Stimulated activated CD8-positive, alpha-beta memory T cell treated with anti-CD3 and anti-CD28 coated beads, Interleukin-4, amount 100 ng/mL, for 1 hour (primary cell): ENCODE results near the gene U2SURP.

Experiments
- DNase-seq, 2 donors: peaks; one replicate each; pipeline ENCODE4 v3.0.0-alpha.2; 2020; ENCODE audit warnings: low read depth in 2 of 2, low spot score in 1 of 2

U2SURP gene

DNA sequence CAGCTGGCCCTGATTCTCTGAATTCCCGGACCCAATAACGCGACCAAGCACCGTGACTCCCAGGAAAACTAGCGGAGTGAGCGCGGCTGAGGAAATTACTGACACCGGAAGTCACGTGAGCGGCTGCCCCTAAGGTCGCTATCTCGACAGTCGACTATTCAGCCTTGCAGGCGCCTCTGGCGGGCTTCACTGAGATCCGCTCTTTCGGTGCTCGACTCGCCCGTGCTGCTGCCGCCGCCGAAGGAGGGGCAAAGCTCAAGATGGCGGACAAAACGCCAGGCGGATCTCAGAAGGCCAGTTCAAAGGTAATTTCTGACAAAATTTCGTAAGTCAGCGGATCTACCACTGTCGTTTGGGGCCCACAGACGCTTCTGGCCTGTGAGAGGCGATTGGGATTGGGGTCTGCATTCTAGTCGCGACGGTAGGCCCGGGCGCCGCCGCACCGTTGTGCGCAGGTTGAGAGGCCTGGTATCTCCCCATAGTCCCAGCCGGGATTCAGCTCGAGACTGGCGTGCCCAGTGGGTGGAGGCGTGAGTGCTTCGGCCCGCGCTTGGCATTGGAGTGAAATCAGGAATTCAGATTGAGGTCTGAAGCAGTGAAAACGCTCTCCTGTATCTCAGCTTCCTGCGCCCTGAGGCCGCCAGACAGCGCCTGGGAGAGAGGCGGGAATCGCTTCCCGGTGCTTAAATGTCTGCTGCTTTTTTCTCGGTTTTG lies at the start of gene U2SURP:
Gene U2SURP (plus strand): TSS at position 202 of the 714 bp plus-strand sequence. CDS start 59 bp downstream, at position 261.
- DNase-seq = peak; percentile 70 to 78

DNA sequence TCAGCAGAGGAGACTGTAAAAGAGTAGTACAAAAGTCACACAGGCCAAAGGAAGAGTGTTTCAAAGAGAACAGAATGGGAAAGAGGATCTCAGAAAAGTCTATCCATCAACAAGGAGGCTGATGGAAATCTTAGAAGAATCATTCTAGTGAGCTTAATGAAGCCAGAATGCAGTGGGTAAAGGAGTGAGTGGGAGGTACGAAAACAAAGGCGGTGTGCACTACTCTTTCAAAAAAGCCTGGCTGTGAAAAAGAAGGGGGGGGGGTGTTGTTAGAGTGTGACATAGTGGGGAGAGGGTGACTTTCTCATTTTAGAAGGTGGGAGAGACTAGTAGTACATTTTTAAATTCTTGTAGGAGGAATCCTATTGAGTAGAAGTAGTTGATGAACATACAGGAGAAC lies 49.6 kb upstream of the U2SURP start:
- DNase-seq = no peak

DNA sequence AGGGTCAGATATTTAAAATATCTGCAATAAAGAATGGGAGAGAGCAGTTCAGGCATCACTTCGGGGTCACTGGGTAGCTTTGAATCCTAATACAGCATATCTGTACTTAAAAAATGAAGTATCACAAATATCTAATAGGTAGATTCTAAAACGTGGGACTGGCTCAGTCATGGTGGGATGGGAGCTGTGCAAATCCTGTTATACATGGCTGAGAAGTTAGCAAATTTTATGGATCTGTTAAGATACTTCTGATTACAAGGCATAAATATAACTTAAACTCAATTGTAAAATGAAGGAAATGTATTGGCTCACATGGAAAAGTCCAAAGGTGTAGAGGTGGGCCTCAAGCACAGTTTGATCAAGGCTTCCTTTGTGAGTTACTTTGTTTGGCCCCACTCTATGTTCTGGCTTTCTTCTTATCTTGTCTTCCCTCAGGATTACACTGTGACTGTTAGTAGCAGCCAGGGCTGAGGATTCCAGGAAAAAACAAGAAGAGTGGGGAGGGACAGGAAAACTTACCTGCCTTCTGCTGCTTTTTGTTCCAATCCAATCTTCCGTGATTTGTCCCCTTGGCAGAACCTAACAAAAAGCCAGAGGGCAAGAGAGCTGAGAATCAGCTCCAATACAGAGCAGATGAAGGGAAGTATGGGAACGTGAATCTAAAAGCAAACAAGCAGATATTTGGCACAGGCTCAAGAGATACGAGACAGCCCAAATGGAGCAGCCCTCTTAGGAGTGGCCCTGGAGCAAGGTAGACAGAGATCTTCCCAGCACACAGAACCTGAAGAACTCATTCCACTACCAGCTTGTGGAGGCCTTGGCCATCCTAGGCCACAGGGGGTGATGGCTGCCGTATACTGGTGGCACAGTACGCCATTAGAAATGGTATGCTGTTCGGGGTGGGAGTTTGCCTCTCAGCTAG lies 48.8 kb upstream of the U2SURP start:
- DNase-seq = no peak

DNA sequence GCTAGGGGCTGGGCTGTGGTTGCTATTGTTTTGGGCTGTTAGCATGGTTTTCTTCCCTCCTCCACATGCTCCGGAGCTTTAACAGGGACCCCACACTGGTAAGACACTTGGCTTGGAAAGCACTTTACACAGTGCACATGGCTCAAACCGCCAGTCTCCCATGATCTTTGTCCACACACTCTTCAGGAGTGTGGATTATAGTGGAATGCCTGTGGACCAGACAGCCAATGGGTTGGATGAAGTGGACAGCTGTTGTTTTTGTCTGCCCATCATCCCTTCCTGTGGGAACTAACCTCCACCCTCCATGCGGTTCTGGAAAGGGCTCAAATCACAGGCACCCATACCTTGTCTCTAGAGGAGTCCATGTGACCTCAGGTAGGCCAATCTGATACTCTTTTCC lies 47.9 kb upstream of the U2SURP start:
- DNase-seq = no peak

DNA sequence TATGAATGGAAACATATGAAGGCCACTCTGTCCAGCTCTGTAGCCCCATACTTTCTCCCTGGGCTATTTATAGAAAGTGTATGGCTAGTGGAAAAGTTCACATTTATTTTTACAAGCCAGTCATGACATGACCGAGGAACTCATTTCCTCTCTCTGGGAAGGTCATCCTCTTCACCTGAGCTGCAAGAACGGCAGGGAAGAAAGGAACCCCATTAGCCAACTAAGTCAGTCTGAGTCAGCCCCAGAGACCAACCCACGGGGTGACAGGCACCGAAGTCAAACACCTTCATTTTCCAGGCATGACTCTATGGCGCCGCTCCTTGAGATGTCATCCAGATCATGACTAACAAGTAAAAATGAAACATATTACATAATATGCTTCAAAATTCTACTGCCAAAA lies 42.7 kb upstream of the U2SURP start:
- no peak for DNase-seq

DNA sequence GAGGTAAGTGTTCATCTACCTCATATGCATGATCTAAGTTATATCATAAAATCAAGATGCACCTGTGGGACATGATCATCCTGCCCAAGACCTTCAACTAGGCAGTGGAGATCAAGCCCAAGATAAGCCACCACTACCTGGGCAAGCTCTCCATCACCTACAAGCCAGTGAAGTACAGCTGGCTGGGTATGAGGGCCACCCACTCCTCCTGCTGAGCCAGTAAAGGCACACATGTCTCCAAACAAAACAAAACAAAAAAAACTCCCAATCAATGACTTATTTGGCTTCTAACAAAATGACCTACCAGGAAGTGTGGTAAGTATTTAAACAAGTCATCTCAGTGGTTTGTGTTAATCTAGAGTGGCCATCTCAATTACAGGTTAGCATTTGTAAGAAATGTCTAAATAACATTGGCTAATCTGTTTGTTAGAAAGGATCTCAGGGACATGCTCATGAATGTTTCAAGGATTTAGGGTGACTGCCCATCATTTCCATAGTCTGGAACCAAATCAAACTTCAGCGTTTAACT lies 41.0 kb upstream of the U2SURP start:
- no peak for DNase-seq

DNA sequence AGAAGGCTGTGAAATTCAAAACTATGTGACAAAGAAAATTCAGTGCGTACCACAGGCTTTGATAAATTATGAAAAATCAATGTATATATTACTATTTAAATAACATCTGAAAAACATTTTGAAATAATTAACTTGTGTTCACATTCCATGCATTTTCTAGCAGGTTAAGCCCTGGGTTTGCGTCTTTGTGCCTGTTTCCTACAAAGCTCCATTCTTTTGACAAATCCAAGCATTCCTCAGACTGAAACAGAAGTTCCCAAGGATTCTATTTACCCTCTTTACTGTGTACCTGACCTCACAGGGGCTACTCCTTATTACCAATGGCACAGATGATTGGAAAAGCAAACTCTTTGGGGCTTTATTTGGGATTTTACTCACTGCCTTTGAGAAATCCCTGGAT lies 39.8 kb upstream of the U2SURP start:
- no peak for DNase-seq

DNA sequence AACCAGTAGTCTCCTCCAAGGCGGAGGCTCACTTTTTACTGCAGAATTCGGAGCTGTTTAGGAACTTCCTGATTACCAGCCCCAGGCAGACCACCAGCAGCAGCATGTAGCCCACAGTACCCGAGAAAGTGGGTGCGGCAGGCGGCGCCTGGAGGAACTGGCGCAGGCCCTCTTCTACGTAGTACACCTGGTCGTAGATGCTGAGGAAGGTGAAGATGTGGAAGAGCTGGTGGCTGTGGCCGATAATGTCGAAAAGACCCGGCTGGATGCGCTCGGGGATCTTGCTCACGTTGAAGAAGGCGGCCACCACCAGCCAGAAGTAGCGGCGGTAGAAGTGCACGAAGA lies 39.2 kb upstream of the U2SURP start:
- DNase-seq = no peak

DNA sequence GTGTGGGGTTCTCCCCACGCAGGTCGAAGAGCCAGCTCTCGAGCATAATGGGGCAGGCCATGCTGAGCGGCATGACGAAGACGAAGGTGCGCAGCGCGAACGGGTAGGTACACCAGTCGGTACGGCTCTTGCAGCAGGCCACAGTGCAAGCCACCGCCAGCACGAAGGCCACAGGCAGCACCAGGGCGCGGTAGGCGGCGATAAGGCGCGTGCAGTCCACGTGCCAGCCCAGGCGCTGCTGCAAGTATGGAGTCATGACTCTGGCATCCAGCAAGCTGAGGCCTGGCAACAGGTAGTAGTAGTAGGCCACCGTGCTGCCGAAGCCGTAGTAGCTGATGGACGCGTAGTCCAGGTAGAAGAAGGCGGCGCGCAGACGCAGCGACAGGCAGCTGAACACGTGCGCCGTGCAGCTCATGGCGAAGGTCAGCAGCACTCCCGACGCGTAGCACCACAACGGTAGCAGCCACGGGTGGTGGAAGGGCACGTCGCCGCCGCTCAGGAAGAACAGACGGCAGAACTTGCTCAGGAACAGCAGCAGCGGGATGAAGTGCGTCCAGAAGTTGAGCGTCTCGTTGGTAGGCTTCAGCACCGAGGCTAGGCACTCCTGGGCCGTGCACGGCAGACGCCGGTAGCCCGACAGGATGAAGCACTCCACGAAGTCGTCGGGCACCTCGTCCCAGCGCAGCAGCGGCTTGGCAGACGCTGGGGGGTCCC lies 38.7 kb upstream of the U2SURP start:
- DNase-seq = no peak

DNA sequence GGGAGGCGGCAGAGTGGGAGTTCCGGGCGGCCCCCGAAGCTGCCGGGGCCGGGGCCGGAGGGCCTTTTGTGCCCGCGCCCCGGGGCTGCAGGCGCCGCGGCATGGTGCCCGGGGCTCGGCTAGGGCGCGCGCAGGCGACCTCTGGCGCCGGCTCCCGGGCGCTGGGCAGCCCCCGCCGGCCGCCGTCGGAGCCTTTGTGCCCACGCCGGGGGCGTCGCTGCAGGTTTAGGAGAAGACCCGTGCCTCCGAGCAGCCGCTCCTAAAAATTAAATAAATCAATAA lies 38.2 kb upstream of the U2SURP start:
- DNase-seq = no peak

DNA sequence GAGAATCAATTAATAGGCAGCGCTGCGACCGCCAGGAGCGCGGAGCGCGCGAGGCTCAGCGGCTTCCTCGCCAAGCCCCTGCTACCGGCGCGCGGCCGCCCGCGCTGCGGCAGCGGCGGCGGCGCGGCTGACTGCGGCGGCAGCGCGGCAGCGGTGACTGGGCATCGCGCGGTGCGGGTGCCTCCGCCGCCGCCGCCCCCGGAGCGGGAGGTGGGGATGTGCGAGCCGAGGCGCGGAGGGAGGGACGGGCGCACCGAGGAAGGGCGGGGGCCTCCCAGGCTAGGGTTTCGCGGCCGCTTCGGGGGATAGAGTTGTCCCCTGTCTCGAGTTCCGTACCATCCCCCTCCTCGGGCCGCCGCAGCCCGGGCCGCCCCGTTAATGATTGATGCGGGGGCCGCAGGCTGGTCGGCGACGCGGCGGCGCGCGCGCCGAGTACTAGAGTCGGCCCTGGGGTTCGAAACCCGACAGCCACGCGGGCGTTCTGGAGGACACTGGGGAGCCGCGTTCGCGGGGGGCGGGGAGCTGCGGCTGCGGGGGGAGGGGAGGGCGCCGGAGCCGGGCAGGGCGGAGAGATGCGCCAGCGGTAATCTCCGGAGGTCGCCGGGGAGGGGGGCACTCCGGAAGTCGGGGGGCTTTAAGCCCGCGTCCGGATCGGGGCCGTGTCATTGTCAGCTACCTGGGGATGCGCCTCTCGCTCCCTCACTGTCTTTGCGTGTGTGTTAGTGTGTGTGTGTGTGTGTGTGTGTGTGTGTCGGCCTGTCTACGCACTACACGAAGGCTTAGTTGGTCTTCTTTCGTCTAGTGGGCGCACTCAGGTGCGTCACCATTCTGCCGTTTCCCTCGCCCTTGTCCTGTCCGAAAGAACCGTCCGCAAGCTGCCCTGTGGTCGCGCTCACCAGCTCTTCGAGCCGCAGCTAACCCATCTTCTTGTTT lies 37.6 kb upstream of the U2SURP start, which contains the start of gene PAQR9:
Gene PAQR9 (minus strand): TSS at position 159 of the 933 bp plus-strand sequence. CDS start 338 bp downstream, outside the sequence.
- no peak for DNase-seq

DNA sequence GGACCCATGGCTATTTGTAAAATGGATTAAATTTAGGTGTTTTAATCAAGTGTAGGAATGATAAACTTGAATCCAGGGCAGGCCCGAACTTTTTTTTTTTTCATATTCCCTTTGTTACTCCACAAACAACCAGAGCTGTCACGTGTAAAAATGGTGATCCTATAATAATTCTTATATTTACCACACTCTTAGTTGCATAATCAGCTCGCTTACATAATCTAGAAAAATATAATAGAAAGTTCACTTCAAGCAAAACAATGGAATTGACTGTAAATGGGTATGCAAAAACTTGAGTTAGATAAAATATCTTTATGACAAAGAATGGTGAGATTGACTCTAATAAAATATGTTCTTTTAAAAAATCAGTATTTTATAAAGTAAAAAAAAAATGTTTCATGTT lies 35.8 kb upstream of the U2SURP start:
- no peak for DNase-seq

DNA sequence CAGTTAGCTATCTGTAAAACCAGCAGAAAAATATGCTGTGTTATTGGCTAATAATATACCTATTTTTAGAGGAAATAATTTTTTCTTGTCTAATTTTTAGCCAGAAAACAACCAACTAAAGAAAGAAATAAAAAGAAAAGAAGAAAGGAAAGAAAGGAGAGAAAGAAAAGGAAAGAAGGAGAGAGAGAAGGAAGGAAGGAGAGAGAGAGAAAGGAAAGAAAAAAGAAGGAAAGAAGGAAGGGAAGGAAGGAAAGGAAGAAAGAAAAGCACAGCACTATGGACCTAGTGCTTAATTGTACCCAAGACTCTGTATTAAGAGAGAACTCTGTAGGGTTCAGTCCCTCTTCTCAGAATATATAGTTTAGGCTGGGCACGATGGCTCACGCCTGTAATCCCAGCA lies 34.6 kb upstream of the U2SURP start:
- no peak for DNase-seq

DNA sequence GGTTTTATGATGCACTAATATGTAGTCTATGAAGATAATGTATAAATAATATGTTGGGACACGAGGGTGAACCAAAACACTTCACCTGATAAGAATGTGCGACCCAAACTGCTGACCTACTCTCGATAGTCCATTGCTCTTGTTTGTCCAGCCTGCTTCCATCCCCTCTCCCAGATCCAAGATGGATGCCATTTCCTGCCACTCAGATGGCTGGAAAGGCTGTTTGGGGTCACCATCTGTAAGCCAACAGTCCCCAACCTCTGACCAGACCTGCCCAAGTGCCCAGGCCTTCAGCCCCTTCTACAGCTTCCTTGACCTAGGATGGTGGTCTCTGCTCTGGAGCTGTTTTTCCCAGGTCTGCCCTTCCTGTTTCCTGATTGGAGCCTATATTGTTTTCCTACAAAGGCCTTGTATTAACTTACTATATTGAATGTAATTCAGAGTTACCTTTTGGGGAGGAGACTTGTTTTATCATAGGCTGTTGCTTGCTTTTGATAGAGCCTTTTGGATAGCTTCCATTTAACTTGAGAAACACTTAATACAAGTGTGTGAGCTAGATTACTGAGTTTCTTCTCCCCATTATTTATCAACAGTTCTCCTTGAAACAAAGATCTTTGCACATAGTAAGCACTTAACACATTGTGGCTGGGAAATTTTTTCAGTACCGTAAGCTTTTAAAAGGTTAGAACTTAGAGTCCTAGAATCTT lies 32.9 kb upstream of the U2SURP start:
- DNase-seq = no peak

DNA sequence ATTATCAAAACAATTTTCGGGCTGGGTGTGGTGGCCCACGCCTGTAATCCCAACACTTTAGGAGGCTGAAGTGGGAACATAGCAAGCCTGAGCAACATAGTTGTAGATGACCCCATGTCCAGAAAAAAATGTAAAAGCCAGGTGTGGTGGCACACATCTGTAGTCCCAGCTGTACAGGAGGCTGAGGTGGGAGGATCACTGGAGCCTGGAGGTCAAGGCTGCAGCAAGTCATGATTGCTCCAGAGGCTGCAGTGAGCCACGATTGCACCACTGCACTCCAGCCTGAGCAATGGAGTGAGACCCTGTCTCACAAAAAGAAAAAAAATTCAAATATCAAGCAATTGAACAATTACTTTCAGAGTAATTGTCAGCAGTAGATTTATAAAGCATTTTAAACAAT lies 29.9 kb upstream of the U2SURP start:
- no peak for DNase-seq

DNA sequence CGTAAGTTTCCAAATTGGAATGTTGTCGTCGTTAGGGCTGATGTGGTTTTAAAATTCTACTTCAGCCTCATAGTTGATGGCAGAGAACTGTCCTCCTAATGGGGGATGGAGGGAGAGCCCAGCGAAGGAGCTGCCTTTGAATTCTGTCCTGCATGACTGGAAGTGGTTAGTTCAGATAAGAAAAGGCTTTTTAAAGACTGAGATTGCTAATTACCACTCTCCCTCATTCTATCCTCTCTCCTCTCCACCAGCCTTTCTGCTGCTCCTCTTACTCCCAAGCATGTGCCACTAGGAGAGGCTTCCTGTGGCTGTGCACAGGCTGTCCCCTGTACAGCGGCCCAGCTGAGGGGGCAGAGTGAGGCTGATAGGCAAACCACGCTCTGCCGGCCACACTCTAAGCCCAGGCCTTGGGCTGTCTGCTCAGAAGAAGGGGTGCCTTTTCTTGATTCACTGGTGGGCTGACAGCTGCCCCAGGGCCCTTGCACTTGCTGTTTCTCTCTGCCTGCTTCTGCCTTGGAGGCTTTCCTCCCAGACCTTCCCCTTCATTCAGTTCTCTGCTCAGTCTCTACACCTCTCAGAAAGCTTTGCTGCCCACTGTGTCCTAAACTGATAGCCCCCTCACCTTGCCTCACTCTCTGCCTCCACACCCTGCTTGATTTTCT lies 29.1 kb upstream of the U2SURP start:
- DNase-seq = no peak

DNA sequence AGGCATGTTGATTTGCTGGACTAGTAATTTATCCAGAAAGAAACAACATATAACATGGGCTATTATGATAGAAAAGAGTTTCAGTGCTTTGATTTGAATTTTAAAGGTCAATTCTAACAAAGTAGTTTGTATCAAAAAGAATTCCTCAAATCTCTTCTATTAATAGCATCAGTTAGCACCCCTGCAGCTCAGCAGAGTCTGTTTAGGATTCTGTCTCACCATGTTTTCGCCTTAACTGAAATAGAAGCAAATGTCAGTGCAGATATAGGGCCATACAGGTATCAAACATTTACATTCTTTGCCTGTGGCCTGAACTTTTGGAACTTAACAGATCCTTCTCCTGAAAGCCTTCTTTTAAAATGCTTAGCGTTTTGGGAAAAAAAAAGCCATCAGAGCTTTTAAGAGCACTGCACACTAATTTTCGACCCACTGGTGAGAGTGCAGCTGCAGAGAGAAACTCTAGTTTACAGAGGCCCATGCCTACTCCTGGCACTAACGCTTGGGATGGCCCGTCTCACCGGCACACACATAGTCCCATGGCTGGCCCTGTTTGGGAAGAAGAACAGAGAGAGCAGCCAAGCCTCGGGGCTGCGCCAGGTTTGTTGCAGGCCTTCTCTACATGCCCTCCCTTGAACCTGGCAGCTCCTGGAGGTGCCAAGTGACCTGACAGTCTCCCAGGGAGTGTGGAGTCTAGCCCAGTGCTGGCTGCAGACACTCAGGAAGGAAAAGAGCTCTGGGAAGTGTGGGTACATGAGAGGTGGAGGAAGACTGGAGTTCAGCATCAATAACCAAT lies 28.0 kb upstream of the U2SURP start:
- no peak for DNase-seq

DNA sequence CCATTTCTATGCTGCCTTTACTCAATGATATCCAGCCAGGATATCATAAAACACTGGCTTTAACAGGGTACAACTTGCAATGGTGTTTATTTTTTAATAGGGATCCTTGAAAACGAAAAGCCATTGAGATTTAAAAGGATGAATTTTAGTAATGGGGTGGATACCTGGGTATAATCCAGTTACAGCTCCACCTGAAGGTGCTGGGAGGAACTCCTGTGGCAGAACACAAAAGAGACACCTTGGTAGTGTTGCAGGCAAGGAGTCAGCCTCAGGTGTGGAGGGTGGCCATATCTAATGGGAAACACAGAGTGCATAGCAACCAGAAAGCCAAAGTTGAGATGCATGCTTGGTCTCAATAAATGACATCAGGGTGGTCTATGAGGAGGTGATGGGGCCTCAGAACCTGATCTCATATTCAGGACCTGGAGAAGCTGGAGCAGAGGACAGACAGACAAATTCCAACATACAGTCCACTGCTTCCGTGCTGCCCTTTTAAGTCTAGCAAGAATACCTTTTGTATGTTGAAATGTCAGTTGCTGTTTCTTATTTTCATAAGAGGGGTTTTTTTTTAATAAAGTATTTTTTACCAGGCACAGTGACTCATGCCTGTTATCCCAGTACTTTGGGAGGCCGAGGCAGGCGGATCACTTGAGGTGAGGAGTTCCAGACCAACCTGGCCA lies 25.9 kb upstream of the U2SURP start:
- DNase-seq = no peak
